Left lung (tissue), 10 donors: ENCODE measurements around the gene DLGAP1. TPM values are rescaled to one million over a fixed set of nuclear protein-coding genes. Genes with fewer than 3 reads are reported as not detected.

Experiments
- ATAC-seq: fragments of 200-7000 bp; cut with Tn5 transposase; one replicate; pipeline ENCODE4 v1.9.1; 2020; ENCODE audit warnings: moderate library complexity
- DNase-seq, 4 donors: peaks; one replicate each; pipeline ENCODE4 v3.0.0-alpha.2; 2013 to 2020
- H3K27ac ChIP-seq, 2 donors: fragments of 200-600 bp; sonication (generic) in 1 of 2; one replicate each; pipeline versions ENCODE4 v1.5.0 to v1.8.0; 2020 to 2021
- H3K27me3 ChIP-seq, 2 donors: fragments of 200-600 bp; sonication (generic) in 1 of 2; one replicate each; pipeline versions ENCODE4 v1.5.0 to v1.8.0; 2020 to 2021
- H3K36me3 ChIP-seq, 2 donors: fragments of 200-600 bp; sonication (generic) in 1 of 2; one replicate each; pipeline versions ENCODE4 v1.5.0 to v1.8.0; 2020 to 2021
- H3K4me1 ChIP-seq, 2 donors: fragments of 200-600 bp; one replicate each; pipeline ENCODE4 v1.8.0; 2021
- H3K4me3 ChIP-seq, 2 donors: fragments of 200-600 bp; sonication (generic) in 1 of 2; one replicate each; pipeline versions ENCODE4 v1.5.0 to v1.8.0; 2020 to 2021; ENCODE audit warnings: mild to moderate bottlenecking in 1 of 2
- H3K9me3 ChIP-seq, 2 donors: fragments of 200-600 bp; sonication (generic) in 1 of 2; one replicate each; pipeline versions ENCODE4 v1.5.0 to v1.8.0; 2020 to 2021
- CTCF ChIP-seq, 2 donors: fragments of 200-600 bp; sonication (generic) in 1 of 2; IDR thresholded peaks; one replicate each; pipeline versions ENCODE4 v1.5.0 to v1.8.0; 2021; ENCODE audit warnings: antibody characterized with exemption in 2 of 2
- intact Hi-C, 2 donors: fragments of 100-400 bp; cut with DNase I; formaldehyde crosslinking; loops; one replicate each; pipeline versions ENCODE4 v1.11.2 to v1.14.2; 2022
- microRNA-seq, 2 donors: library from miRNA; unstranded; fragments of <30 nt; microRNA quantifications; one replicate each; pipeline ENCODE4, GENCODE V29; 2019
- polyA plus RNA-seq, 6 donors: library from polyadenylated mRNA; unstranded; fragments of 120-200 nt; gene quantifications; one replicate each; pipeline ENCODE4 v1.2.1, GENCODE V29; 2013; ENCODE audit not compliant: insufficient read length in 6 of 6
- total RNA-seq, 2 donors: library from RNA; stranded (reverse); fragmentation: NEBNext Ultra II Directional; extraction: Animal tissue kit (Norgen Biotek cat#: 25700); gene quantifications; one replicate each; pipeline ENCODE4 v1.2.1, GENCODE V29; 2021
- donor health status: DM: no; HTN: yes; CAD: no.
- donor health status: DM: no; HTN: no; CAD: no.

Gene DLGAP1
- total and polyA plus RNA-seq, 8 donors: 1.6 to 4.0 (median 2.1) TPM

DNA sequence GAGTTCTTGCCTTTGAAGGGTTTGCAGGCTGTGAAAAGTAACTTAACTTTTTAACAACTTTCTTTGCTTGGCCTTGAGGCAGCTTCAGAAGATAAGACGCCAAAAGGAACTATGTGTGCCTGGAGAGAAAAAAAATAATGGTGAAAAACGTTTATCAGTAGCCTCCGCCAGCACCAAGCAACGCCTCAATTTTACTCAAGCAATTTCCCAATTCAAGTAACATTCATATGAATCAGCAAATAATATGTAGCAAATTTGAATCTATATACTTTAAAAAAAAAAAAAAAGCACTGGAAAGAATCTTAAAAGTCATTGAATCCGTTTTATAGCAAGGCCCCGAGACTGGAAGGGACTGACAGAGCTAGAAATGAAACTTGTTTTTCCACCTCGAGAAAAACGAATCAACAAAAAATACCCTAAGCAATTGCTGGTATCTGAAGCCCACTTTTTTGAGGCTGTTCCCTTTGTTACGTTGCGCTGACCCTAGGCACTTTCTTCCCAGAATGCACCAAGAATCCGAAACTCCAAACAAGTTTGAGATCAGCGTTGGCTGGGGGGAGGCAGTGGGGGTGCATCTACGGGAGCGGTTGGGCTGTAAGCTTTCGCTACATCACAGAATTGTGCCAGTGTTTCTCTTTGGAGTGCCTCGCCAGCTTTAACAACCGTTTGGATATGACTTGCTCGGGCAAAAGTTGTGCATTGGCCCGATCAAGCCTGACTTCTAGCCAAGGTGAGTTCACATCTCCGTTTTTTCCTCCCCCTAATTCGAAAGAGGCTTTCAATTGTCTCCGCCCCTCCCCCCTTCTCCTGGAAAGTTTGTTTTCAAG lies 1007.8 kb downstream of the DLGAP1 start:
- TF ChIP-seq CTCF (IDR thresholded peaks at IDR 0.05): no peak
- DNase-seq: peak in 3 of 4 donors; percentile 64 to 88 (median 83)
- Histone ChIP-seq H3K4me1 (peaks cover 8 to 23% of the 10 kb centered on the region in 2 donors), H3K4me3 (peak overlapping the region; percentile 72 to 87), H3K27ac (peak overlapping the region; percentile 95 to 99), H3K9me3 (no peaks in the 10 kb centered on the region), H3K27me3 (no peaks in the 10 kb centered on the region), H3K36me3 (no peaks in the 10 kb centered on the region)
- intact Hi-C loops: loop anchor here in 1 of 2 donors (5.0 kb wide), 1 partner anchor 160 kb away; no protein-coding TSS in a partner anchor
- peak; percentile 1 for ATAC-seq

Small RNA genes within 50 kb of the gene (microRNA-seq; reads per million reads assigned to microRNA genes)
- gene MIR6718: 0.27 to 0.67 reads per million in 2 donors
